Panc1 (cell line): ENCODE measurements around the gene PPIL4. TPM values are rescaled to one million over a fixed set of nuclear protein-coding genes. Genes with fewer than 3 reads are reported as not detected.

Source experiments
- ATAC-seq: fragments of 200-7000 bp; cut with Tn5 transposase; 2 replicates; pipeline ENCODE4 v1.9.1; 2020; ENCODE audit warnings: mild to moderate bottlenecking, moderate library complexity
- BruUV-seq: library from RNA; stranded (reverse); fragments of 400-500 nt; replicated peaks from 2 replicates; lab custom pipeline; 2021; lab: Mats Ljungman, UMichigan
- CTCF ChIA-PET: fragments of 300-600 bp; sonication (Branson Sonifier 250); formaldehyde crosslinking; loops from one replicate; lab custom pipeline; 2022; ENCODE audit warnings: antibody characterized with exemption; lab: Charles Lee
- POLR2A ChIA-PET: fragments of 300-600 bp; sonication (Branson Sonifier 250); formaldehyde crosslinking; loops from one replicate; lab custom pipeline; 2022; ENCODE audit warnings: antibody characterized with exemption; lab: Charles Lee
- DNase-seq: peaks from one replicate; pipeline ENCODE4 v3.0.0-alpha.2; 2010; ENCODE audit warnings: low read depth, low spot score
- H3K27ac ChIP-seq: 2 replicates; pipeline ENCODE4 v1.5.1; 2011; ENCODE audit warnings: mild to moderate bottlenecking, low read length, inconsistent platforms
- H3K27me3 ChIP-seq: fragments of 200-500 bp; sonication (Bioruptor generic); 2 replicates; pipeline ENCODE4 v1.6.0; 2014; ENCODE audit warnings: low read length, inconsistent platforms; ENCODE audit not compliant: control insufficient read depth, insufficient read depth
- H3K36me3 ChIP-seq: fragments of 200-500 bp; sonication (Bioruptor generic); 2 replicates; pipeline ENCODE4 v1.5.1; 2014; ENCODE audit warnings: inconsistent platforms, mild to moderate bottlenecking, low read length, moderate library complexity; ENCODE audit not compliant: control insufficient read depth, insufficient read depth
- H3K4me1 ChIP-seq: 2 replicates; pipeline ENCODE4 v1.5.1; 2011; ENCODE audit warnings: inconsistent platforms, mild to moderate bottlenecking, low read length, moderate library complexity; ENCODE audit not compliant: control insufficient read depth, insufficient read depth
- H3K4me3 ChIP-seq, 2 experiments: 2 replicates each; pipeline ENCODE4 v1.5.1; 2011 to 2012; ENCODE audit warnings: low read depth in 2 of 2, low read length in 2 of 2, mild to moderate bottlenecking in 2 of 2, inconsistent platforms in 1 of 2, moderate library complexity in 1 of 2
- H3K9me3 ChIP-seq: fragments of 200-500 bp; sonication (Bioruptor generic); 2 replicates; pipeline ENCODE4 v1.5.1; 2014; ENCODE audit warnings: low read depth, mild to moderate bottlenecking, inconsistent platforms, low read length, moderate library complexity; ENCODE audit not compliant: control insufficient read depth, insufficient read depth
- CTCF ChIP-seq: fragments of 450-650 bp; IDR thresholded peaks from 2 replicates; pipeline ENCODE4 v1.5.1; 2017; ENCODE audit warnings: mild to moderate bottlenecking
- POLR2AphosphoS5 ChIP-seq: IDR thresholded peaks from 2 replicates; pipeline ENCODE4 v1.6.1; 2012; ENCODE audit warnings: mild to moderate bottlenecking, low read depth, low read length, moderate library complexity
- SIN3A ChIP-seq: IDR thresholded peaks from 2 replicates; pipeline ENCODE4 v1.6.1; 2012; ENCODE audit warnings: low read depth, mild to moderate bottlenecking, low read length, moderate library complexity, borderline replicate concordance; ENCODE audit not compliant: insufficient read depth
- TCF7L2 ChIP-seq: IDR thresholded peaks from 2 replicates; pipeline ENCODE4 v1.6.1; 2011; ENCODE audit warnings: mild to moderate bottlenecking, low read depth, low read length, inconsistent platforms
- in situ Hi-C: cut with HindIII; loops from 2 replicates; pipeline ENCODE4 v1.10.0; 2016; ENCODE audit warnings: low sequenced_read_pairs, low pct_unique_long_range_greater_than_20kb
- intact Hi-C: fragments of 100-400 bp; cut with micrococcal nuclease; formaldehyde crosslinking; loops from one replicate; pipeline ENCODE4 v1.10.0; 2022; ENCODE audit not compliant: unreplicated experiment
- total RNA-seq: library from RNA; stranded (reverse); gene quantifications from one replicate; pipeline ENCODE4 v1.2.1, GENCODE V29; 2021; ENCODE audit not compliant: unreplicated experiment
- TF ChIP-seq, protein P1 (sequence below), 2 experiments: IDR thresholded peaks; 2 replicates each; pipeline ENCODE4 v1.6.1; 2011 to 2012; ENCODE audit warnings: low read depth in 2 of 2, control low read depth in 1 of 2, low read length in 1 of 2, mild to moderate bottlenecking in 1 of 2, moderate library complexity in 1 of 2; ENCODE audit not compliant: insufficient read depth in 1 of 2

Gene PPIL4
- total RNA-seq, 1 experiment from 2014 or later: 19.9 TPM

GRCh38 chr6:149545258-149545753, 537 bp downstream of the PPIL4 start:
- peak; percentile 26 for ATAC-seq
- Histone ChIP-seq H3K27ac (peak overlapping the region; percentile 94), H3K4me1 (peaks cover 10% of the 10 kb centered on the region; the same call in 1 of the 2 replicates), H3K4me3 (peak overlapping the region; percentile 98 to 99), H3K36me3 (peaks cover 9% of the 10 kb centered on the region), H3K9me3 (no peaks in the 10 kb centered on the region), H3K27me3 (0 out of 2 replicates have a peak, but pooled peaks cover 2% of the 10 kb centered on the region)
- POLR2A ChIA-PET: interaction anchor here (0.6 kb wide), 1 partner anchor 18 kb away, joined by 8 read pairs; no protein-coding TSS in a partner anchor
- no TSS peak for BruUV-seq
- CTCF ChIA-PET: interaction anchor here (0.6 kb wide), 2 partner anchors 21 to 527 kb away, joined by 3 read pairs; no protein-coding TSS in a partner anchor
- DNase-seq: no peak
- TF ChIP-seq TCF7L2 (no peak), CTCF (no peak; the same call in 1 of the 2 replicates), POLR2AphosphoS5 (no peak), SIN3A (no peak)
- TF ChIP-seq, protein P1, sequence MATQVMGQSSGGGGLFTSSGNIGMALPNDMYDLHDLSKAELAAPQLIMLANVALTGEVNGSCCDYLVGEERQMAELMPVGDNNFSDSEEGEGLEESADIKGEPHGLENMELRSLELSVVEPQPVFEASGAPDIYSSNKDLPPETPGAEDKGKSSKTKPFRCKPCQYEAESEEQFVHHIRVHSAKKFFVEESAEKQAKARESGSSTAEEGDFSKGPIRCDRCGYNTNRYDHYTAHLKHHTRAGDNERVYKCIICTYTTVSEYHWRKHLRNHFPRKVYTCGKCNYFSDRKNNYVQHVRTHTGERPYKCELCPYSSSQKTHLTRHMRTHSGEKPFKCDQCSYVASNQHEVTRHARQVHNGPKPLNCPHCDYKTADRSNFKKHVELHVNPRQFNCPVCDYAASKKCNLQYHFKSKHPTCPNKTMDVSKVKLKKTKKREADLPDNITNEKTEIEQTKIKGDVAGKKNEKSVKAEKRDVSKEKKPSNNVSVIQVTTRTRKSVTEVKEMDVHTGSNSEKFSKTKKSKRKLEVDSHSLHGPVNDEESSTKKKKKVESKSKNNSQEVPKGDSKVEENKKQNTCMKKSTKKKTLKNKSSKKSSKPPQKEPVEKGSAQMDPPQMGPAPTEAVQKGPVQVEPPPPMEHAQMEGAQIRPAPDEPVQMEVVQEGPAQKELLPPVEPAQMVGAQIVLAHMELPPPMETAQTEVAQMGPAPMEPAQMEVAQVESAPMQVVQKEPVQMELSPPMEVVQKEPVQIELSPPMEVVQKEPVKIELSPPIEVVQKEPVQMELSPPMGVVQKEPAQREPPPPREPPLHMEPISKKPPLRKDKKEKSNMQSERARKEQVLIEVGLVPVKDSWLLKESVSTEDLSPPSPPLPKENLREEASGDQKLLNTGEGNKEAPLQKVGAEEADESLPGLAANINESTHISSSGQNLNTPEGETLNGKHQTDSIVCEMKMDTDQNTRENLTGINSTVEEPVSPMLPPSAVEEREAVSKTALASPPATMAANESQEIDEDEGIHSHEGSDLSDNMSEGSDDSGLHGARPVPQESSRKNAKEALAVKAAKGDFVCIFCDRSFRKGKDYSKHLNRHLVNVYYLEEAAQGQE (IDR thresholded peaks at IDR 0.05; ENCODE audit: insufficient read depth in 1 of 2, low read depth in 2 of 2, low read length in 1 of 2): no peak
- intact Hi-C loops: no loop called here
- in situ Hi-C loops: no loop called here

- Histone ChIP-seq H3K4me1 (peaks cover 10% of the 10 kb centered on the region; the same call in 1 of the 2 replicates), H3K27me3 (0 out of 2 replicates have a peak, but pooled peaks cover 2% of the 10 kb centered on the region), H3K36me3 (peaks cover 9% of the 10 kb centered on the region), H3K4me3 (peak overlapping the region; percentile 98 to 99), H3K9me3 (no peaks in the 10 kb centered on the region), H3K27ac (peak overlapping the region; percentile 94)
- ATAC-seq: no peak
- ChIA-PET POLR2A (interaction anchor here (0.6 kb wide), 1 partner anchor 22 kb away, joined by 4 read pairs; the partner anchor contains the start of gene GINM1), CTCF (no interaction called here)
- BruUV-seq: TSS peak; percentile 75
- no peak for TF ChIP-seq TCF7L2
- no peak for TF ChIP-seq SIN3A
- TF ChIP-seq, protein P1 (IDR thresholded peaks at IDR 0.05; ENCODE audit: insufficient read depth in 1 of 2, low read depth in 2 of 2, low read length in 1 of 2): no peak
- no peak for TF ChIP-seq POLR2AphosphoS5
- TF ChIP-seq CTCF: no peak
- no peak for DNase-seq
- intact Hi-C loops (no loop called here), in situ Hi-C loops (no loop called here)
Observed at GRCh38 chr6:149544646-149545257, 1.1 kb downstream of the PPIL4 start.
